Cardiac fibroblast (primary cell): ENCODE results near the gene TMEM225B.

Experiments
- DNase-seq, 2 donors: peaks; one replicate each; pipeline versions ENCODE4 v3.0.0 to v3.0.0-alpha.2; 2010; ENCODE audit warnings: low read depth in 2 of 2
- H3K4me3 ChIP-seq, 2 donors: replicated peaks in 1 of 2; 1 replicate in 1 of 2; 2 replicates in 1 of 2; pipeline ENCODE4 v1.5.1; 2011; ENCODE audit warnings: low read depth in 2 of 2, low read length in 2 of 2, mild to moderate bottlenecking in 2 of 2, moderate library complexity in 1 of 2
- TF ChIP-seq, protein P1 (sequence below): IDR thresholded peaks from one replicate; pipeline ENCODE4 v1.5.1; 2011; ENCODE audit warnings: low read depth, mild to moderate bottlenecking, low read length, inconsistent platforms

TMEM225B gene

DNA sequence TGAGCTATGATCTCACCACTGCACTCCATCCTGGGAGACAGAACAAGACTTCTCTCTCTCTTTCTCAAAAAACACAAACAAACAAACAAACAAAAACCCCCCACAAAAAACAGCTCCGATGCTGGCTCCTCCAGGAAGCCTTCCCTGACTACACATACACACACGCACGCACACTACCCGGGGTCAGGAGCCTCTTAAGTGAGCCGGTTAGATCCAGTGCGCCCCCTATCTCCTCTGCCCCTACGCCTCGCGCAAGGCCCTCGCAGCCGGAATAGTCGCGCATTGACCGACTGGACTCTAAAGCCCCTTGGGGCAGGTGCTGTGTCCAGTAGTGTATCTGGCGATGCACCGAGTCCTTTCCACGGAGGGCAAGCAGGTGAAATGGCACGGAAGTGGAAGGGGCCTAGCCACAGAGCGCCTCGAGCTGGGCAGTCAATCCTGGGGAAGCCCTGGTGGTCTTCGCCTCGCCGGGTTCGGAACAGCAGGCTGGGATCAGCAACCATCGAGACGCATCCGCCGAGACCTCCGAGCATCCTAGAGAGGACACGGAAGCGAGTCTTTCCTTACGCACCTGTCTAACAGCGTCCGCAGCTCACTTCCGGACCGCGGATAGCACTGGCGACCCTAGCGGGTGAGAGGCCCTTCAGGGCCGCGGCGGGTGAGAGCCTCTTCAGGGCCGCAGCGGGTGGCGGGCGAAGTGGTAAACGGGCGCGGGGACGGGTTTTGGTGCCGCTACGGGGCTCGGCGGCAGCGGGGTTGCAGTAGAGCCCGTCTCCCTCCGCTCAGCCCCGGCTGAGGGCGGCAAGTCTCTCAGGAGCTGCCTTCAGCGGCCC, 18.5 kb downstream of the TMEM225B start, which contains the start of gene ZSCAN25:
ZSCAN25 (plus strand) TSS at position 588 of the 833 bp plus-strand sequence. CDS start 2,661 bp downstream, outside the sequence.
- DNase-seq = peak; percentile 95
- H3K4me3 ChIP-seq = peak within 1 kb of the TSS; percentile 96 to 97
- TF ChIP-seq, protein P1, sequence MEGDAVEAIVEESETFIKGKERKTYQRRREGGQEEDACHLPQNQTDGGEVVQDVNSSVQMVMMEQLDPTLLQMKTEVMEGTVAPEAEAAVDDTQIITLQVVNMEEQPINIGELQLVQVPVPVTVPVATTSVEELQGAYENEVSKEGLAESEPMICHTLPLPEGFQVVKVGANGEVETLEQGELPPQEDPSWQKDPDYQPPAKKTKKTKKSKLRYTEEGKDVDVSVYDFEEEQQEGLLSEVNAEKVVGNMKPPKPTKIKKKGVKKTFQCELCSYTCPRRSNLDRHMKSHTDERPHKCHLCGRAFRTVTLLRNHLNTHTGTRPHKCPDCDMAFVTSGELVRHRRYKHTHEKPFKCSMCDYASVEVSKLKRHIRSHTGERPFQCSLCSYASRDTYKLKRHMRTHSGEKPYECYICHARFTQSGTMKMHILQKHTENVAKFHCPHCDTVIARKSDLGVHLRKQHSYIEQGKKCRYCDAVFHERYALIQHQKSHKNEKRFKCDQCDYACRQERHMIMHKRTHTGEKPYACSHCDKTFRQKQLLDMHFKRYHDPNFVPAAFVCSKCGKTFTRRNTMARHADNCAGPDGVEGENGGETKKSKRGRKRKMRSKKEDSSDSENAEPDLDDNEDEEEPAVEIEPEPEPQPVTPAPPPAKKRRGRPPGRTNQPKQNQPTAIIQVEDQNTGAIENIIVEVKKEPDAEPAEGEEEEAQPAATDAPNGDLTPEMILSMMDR = peak; percentile 31

DNA sequence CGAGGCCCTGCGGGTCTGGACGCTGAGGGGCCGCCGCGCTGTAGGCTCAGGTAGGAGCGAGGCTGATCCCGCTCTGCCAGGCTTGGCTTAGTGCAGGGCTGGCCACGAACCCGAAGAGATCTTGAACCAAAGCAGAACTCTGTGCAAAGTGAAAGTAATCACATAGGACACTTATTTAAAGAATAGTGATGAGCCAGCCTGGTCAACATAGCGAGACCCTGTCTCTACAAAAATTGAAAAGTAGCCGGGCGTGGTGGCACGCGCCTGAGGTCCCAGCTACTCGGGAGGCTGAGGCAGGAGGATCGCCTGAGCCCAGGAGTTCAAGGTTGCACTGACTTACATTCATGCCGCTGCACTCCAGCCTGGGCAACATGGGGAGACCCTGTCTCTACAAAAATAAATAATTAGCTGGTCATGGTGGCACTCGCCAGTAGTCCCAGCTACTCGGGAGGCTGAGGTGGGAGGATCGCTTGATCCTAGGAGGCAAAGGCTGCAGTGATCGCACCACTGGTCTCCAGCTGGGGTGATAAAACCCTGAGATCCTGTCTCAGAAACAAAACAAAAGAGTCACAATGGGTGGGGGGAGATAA, 19.2 kb downstream of the TMEM225B start:
- TF ChIP-seq, protein P1 = no peak
- no peak for DNase-seq

DNA sequence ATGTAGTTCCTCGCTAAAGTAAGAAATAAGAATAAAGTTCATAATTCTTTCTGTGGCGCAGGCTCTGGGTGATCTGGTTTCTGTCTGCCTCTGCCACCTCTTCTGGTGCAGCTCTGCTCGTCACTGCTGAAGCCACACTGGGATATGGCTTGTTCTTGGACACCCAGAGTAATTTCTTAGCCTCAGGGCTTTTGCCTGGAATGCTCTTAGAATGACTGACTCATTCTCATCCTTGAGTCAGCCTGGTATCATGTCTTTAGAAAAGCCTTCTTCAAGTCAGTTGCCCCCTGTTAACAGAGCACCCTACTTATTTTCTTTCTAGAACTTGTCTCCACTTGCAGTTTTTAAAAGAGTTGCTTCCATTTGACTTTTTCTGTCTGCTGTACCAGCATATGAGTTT, 20.7 kb downstream of the TMEM225B start:
- TF ChIP-seq, protein P1 = no peak
- DNase-seq = peak; percentile 16 to 17
- no peak overlapping the region for H3K4me3 ChIP-seq

More for the DNA sequence above, 19.2 kb downstream of the TMEM225B start:
- H3K4me3 ChIP-seq = peak overlapping the region; percentile 96 to 97

DNA sequence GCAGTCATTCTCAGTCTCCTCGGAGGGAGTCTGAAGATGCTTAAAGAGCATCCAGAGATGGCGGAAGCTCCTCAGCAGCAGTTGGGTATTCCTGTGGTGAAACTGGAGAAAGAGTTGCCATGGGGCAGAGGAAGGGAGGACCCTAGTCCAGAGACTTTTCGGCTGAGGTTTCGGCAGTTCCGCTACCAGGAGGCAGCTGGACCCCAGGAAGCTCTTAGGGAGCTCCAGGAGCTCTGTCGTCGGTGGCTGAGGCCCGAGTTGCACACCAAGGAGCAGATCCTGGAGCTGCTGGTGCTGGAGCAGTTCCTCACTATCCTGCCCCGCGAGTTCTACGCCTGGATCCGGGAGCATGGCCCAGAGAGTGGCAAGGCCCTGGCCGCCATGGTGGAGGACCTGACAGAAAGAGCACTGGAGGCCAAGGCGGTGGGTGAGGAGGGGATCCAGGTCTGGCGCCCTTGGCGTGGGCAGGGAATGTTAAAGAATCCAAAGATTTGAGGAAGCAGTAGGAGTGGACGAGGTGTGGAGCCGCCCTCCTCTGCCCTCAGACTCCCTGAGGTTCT, 21.6 kb downstream of the TMEM225B start:
- no peak for DNase-seq
- TF ChIP-seq, protein P1 = no peak
- H3K4me3 ChIP-seq = no peak overlapping the region

DNA sequence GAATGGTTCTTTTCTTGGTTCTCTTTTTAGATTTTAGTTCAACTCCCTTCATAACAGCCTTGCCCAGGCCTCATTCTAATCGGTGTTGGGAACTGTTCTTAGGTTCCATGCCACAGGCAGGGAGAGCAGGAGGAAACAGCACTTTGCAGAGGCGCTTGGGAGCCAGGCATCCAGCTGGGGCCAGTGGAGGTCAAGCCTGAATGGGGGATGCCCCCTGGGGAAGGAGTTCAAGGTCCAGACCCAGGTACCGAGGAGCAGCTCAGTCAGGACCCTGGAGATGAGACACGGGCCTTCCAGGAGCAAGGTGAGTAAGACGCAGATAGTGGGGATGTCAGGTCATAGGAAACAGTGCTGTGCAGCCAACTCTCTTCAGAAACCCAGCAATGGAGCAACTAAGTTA, 23.2 kb downstream of the TMEM225B start:
- H3K4me3 ChIP-seq = no peak overlapping the region

DNA sequence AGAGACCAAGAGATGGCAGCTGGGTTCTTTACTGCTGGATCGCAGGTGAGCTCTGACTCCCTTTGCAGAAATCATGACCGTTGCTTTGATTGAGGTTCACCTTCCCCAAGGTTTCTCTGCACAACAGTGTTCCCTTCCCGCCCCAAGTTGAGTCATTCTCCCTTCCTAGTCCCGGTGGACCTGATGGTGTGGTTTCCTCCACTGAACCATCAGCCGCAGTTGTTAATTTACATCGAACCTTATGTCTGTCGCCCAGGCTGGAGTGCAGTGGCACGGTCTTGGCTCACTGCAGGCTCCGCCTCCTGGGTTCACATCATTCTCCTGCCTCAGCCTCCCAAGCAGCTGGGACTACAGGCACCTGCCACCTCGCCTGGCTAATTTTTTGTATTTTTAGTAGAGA, 24.5 kb downstream of the TMEM225B start:
- DNase-seq = no peak
- TF ChIP-seq, protein P1 = no peak
- H3K4me3 ChIP-seq = no peak overlapping the region

More for the DNA sequence above, 23.2 kb downstream of the TMEM225B start:
- DNase-seq = no peak
- TF ChIP-seq, protein P1 = no peak
